Measurements from ENCODE around the gene KCNJ12.

GRCh38 chr17:21357696-21358656 lies 18.2 kb upstream of the KCNJ12 start:
- TF ChIP-seq POLR2A (IDR thresholded peaks at IDR 0.05; ENCODE audit: low read depth, low read length) (no peak), POLR2AphosphoS5 (IDR thresholded peaks at IDR 0.05; ENCODE audit: low read depth, low read length) (no peak), POU2F2 (IDR thresholded peaks at IDR 0.05; ENCODE audit: low read depth, low read length) (no peak), SPI1 (IDR thresholded peaks at IDR 0.05; ENCODE audit: low read depth, low read length) (no peak), TAF1 (IDR thresholded peaks at IDR 0.05; ENCODE audit: low read depth, low read length) (no peak), PAX5 (IDR thresholded peaks at IDR 0.05; ENCODE audit: insufficient read depth, low read length, severe bottlenecking) (no peak)
